ENCODE measurements around the gene CTXND2.
"Not testable (repeated sequence)": the region's sequence is repeated elsewhere in the genome, so short reads cannot be mapped to it uniquely, and the experiment has no call there.

Gene CTXND2
- total RNA-seq = 0 reads per million in 2 experiments

DNA sequence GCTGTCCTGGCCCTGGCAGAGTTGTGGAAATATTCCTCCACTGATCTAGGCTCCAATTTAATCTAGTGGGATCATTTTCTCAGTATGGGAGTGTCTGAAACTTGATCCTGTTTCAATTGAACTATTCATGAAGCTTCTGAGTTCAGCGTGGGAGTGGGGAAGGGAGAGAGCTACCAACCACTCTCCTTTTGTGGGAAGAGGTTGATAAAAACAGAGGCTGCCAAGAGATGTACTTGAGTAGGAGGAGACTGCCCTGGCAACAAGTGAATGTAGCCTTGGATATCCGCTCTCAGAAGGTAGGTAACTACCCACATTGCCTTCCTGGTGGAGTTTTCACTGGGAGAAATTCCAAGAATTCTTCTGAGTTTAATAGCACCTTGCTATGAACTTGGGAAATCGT, at the start of gene CTXND2:
Gene CTXND2, plus strand, starts transcription at position 119 of the 400 bp plus-strand sequence. CDS start 25,179 bp downstream, outside the sequence.
- DNase-seq (ENCODE audit: low read depth) = no peak

DNA sequence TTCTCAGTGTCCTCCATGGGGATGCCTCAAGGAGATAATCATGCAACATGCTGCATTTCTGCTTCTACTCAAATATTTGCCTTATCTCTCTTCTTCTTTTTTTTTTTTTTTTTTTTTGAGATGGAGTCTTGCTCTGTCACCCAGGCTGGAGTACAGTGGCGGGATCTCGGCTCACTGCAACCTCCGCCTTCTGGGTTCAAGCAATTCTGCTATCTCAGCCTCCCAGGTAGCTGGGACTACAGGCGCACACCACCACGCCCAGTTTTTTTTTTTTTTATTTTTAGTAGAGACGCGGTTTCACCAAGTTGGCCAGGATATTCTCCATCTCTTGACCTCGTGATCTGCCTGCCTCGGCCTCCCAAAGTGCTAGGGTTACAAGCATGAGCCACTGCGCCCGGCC, 46.1 kb upstream of the CTXND2 start:
- DNase-seq (ENCODE audit: low read depth) = not testable (repeated sequence)

DNA sequence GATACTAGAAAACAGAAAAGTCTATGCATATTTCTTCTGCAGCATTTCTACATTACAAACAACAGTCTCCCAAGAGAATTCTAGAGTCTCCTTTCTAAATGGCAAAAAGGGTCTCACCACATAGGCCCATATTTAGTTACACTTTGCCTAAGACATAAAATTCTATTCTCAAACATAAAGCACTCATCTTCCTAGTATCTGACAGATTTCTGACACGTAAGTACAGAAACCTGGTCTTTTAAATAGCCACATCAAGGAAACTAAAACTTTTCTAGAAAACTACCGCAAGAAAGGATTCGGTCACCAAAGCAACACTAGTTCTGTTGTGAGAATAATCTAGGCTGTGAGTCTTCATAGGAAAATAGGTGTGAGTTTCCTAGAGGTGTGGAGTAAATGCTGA, 45.3 kb upstream of the CTXND2 start:
- no peak for DNase-seq (ENCODE audit: low read depth)

DNA sequence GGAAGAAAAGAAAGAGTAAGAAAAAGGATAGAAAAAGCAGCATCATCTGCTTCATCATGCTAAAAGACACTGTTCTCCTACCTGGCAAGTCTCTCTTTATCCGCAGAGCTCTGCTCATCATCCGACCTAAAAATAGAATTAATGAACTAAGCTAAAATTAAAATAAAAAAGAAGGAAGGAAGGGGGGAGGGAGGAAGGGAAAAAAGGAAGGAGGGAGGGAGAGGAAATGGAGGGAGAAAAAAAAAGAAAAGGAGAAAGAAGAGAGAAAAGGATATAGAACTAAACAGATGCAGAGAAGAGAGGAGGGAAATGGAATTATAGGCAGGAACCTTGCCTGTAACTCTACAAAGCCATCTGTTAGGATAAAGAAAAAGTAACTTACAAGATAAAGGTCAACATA, 44.6 kb upstream of the CTXND2 start:
- no peak for DNase-seq (ENCODE audit: low read depth)

- no peak for DNase-seq (ENCODE audit: low read depth)
These were observed 44.0 kb upstream of the CTXND2 start for GRCh38 chr1:150842964-150843363.

DNA sequence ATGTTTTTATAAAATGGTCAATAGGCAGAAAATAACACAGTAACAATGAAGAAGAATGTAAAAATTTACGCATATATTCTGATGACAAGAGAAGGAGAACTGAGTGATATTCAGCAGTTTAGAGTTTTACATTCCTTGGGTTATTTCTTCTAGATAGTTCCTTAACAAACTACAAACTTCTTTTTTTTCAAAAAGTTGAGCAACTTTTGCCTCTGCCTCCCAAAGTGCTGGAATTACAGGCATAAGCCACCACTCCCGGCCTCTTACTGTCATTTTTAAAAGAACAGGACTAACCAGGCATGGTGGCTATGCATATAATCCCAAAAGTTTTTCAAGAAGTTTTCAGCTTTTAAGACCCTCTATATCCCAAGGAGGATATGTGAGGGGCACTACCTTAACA, 43.5 kb upstream of the CTXND2 start:
- no peak for DNase-seq (ENCODE audit: low read depth)

- no peak for DNase-seq (ENCODE audit: low read depth)
These were observed 40.3 kb upstream of the CTXND2 start for GRCh38 chr1:150846473-150847146.

- DNase-seq (ENCODE audit: low read depth) = not testable (repeated sequence)
These were observed 36.1 kb upstream of the CTXND2 start for GRCh38 chr1:150850801-150851362.

GRCh38 chr1:150852734-150853133, 34.2 kb upstream of the CTXND2 start:
- DNase-seq (ENCODE audit: low read depth) = not testable (repeated sequence)

- no peak for DNase-seq (ENCODE audit: low read depth)
These were observed 23.2 kb upstream of the CTXND2 start for GRCh38 chr1:150863724-150864123.

GRCh38 chr1:150864200-150864599, 22.7 kb upstream of the CTXND2 start:
- not testable (repeated sequence) for DNase-seq (ENCODE audit: low read depth)

- DNase-seq (ENCODE audit: low read depth) = no peak
These were observed 17.3 kb upstream of the CTXND2 start for GRCh38 chr1:150869683-150870082.

DNA sequence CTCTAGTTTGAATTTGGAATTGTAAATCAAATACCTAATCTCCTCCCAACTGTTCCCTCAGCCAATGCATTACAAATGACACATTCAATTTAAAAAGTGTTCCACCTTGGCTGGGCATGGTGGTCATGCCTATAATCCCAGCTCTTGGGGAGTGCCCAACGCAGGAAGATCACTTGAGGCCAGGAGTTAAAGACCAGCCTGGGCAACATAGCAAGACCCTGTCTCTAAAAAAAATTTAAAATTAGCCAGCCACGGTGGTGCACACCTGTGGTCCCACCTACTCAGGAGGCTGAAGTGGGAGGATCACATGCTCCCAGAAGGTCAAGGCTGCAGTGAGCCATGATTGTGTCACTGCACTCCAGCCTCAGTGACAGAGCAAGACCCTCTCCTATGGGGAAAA, 14.4 kb upstream of the CTXND2 start:
- no peak for DNase-seq (ENCODE audit: low read depth)

- DNase-seq (ENCODE audit: low read depth) = no peak
These were observed 13.4 kb upstream of the CTXND2 start for GRCh38 chr1:150873521-150873920.

DNA sequence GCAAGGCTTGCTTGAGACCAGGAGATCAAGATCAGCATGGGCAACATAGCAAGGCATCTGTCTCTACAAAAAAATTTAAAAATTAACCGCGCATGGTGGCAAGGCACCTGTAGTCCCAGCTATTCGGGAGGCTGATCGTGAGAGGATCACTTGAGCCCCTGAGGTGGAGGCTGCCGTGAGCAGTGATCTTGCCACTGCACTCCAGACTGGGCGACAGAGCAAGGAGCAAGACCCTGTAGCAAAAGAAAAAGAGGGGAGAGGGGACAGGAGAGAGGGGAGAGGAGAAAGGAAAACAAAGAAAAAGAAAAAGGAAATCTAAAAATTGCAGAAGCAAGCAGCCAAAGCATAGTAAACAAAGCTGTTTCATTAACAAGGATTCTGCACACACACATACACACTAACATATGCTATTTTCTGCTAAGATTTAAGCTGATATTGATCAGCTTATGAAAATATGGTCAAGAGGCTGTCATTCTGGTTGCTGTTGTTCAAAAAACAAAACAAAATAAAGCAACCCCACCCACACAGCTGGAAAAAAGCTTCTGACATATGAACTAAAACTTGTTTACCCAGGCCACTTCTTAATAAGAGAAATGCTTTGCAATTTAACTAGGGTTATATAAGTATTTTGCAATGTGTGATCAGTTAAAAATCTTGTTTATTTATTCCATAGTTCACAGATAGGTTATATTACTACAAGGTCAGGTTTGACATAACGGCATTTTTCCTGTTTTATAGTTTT, 12.3 kb upstream of the CTXND2 start:
- DNase-seq (ENCODE audit: low read depth) = no peak

GRCh38 chr1:150875197-150876118, 11.5 kb upstream of the CTXND2 start:
- DNase-seq (ENCODE audit: low read depth) = no peak

DNA sequence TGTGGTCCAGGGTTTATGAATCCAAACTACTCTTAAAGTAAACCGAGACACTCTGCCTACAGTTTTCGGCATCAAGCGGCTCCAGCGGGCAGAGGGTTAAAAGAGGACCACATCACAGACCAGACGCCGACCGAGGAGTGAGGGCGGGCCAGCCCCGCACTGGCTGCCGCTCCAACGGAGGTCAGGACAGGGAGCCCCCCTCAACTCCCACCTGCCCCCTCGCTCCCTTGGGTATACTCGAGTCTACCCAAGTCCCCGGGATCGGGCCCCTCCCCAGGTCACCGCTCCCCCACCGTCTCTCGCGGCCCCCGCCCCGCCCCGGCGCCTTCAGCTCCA, 10.8 kb upstream of the CTXND2 start:
- DNase-seq (ENCODE audit: low read depth) = no peak

GRCh38 chr1:150878931-150879330, 8.0 kb upstream of the CTXND2 start:
- DNase-seq (ENCODE audit: low read depth) = not testable (repeated sequence)

DNA sequence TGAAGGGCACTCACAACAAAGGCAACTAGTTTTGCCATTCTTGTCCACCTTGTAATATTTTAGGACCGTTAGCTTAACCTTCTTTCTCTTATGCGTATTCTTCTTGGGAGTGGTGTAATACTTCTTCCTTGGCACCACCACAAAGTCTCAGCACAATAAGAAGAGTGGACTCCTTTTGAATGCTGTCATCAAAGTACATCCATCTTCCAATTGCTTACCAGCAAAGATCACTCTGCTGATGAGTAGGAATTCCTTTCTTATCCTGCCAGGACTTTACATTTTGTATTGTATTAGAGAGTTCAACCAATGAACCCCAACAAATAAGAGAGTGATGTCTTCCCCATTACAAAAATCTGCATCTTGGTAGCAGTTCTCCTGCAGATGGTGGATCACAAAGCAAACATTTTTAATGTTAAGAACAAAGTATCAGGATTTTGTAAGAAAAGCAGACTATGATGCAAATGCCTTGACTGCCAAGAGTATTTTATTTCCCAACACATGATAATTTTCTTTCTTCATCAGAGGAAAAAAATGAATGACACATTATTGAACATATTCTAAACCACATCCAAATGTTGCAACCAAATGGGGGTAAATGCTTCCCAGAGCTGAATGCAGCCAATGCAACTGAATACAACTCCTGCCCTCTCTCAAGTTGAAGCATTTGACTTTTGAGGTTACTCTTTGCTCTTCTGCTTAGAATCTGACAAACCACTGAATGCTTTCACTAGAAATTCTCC, 5.4 kb upstream of the CTXND2 start:
- DNase-seq (ENCODE audit: low read depth) = no peak

- DNase-seq (ENCODE audit: low read depth) = not testable (repeated sequence)
These were observed 3.8 kb upstream of the CTXND2 start for GRCh38 chr1:150883121-150883520.

DNA sequence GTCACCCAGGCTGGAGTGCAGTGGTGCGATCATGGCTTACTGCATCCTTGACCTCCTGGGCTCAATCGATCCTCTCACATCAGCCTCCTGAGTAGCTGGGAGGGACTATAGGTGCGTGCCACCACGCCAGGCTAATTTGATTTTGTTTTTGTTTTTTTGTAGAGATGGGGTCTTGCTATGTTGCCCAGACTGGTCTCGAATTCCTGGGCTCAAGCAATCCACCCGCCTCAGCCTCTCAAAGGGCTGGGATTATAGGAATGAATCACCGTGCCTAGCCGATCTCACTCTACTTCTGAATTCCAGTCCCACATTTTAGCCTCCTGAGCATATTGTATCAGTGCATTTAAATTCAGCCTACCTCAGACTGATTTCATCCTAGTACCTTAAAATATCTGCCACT, 1.8 kb downstream of the CTXND2 start:
- DNase-seq (ENCODE audit: low read depth) = no peak

Data from T follicular helper cell (primary cell).